ENCODE data around the gene BLVRB.

BLVRB gene

GRCh38 chr19:40444000-40444824 lies 21.3 kb downstream of the BLVRB start, which contains the start of gene SERTAD3:
SERTAD3 (minus strand) TSS chr19:40444335; CDS start chr19:40442080, 2,255 bp downstream.
- Histone ChIP-seq H3K36me3 (ENCODE audit: control insufficient read depth in 4 of 4, insufficient read depth in 4 of 4, low read length in 3 of 4) (peaks cover 0 to 23% (median 19%) of the 10 kb centered on the region in 4 experiments), H3K9me3 (ENCODE audit: control extremely low read depth in 1 of 5, control insufficient read depth in 4 of 5, insufficient read depth in 2 of 5, low read depth in 1 of 5, low read length in 4 of 5) (no peaks in the 10 kb centered on the region), H3K4me3 (ENCODE audit: control insufficient read depth in 1 of 7, extremely low read depth in 1 of 7, insufficient read depth in 4 of 7, low read depth in 2 of 7, low read length in 6 of 7) (peak within 1 kb of the TSS; percentile 87 to 100 (median 98)), H3K4me1 (ENCODE audit: control extremely low read depth in 1 of 4, control insufficient read depth in 4 of 4, insufficient read depth in 4 of 4, low read length in 3 of 4) (peaks cover 9 to 17% (median 13%) of the 10 kb centered on the region in 4 experiments), H3K27ac (ENCODE audit: insufficient read depth in 1 of 2, low read depth in 1 of 2, low read length in 2 of 2, poor library complexity in 1 of 2, severe bottlenecking in 2 of 2) (peak within 1 kb of the TSS; percentile 89 to 95), H3K27me3 (replicated peaks in 2 of 5; ENCODE audit: control insufficient read depth in 4 of 5, insufficient read depth in 5 of 5, low read length in 4 of 5) (no peaks in the 10 kb centered on the region)
- peak; percentile 96 to 98 (median 98) for DNase-seq
- ChIA-PET POLR2A (interaction anchor here (0.6 to 1.1 kb wide), 2 partner anchors 20 to 23 kb away, joined by 3 to 6 read pairs; no protein-coding TSS in a partner anchor), CTCF (interaction anchor here (0.6 to 1.3 kb wide), 4 partner anchors 22 to 944 kb away, joined by 3 to 5 read pairs (median 4); no protein-coding TSS in a partner anchor)
- WGBS (ENCODE audit: insufficient coverage) = 0% methylated on average over 44 of the region's 72 CpGs

- Histone ChIP-seq H3K27ac (ENCODE audit: insufficient read depth in 1 of 2, low read depth in 1 of 2, low read length in 2 of 2, poor library complexity in 1 of 2, severe bottlenecking in 2 of 2) (peak overlapping the region; percentile 89 to 95), H3K9me3 (ENCODE audit: control extremely low read depth in 1 of 5, control insufficient read depth in 4 of 5, insufficient read depth in 2 of 5, low read depth in 1 of 5, low read length in 4 of 5) (no peaks in the 10 kb centered on the region), H3K36me3 (ENCODE audit: control insufficient read depth in 4 of 4, insufficient read depth in 4 of 4, low read length in 3 of 4) (peaks cover 0 to 23% (median 19%) of the 10 kb centered on the region in 4 experiments), H3K4me3 (ENCODE audit: control insufficient read depth in 1 of 7, extremely low read depth in 1 of 7, insufficient read depth in 4 of 7, low read depth in 2 of 7, low read length in 6 of 7) (peak overlapping the region; percentile 87 to 100 (median 98)), H3K4me1 (ENCODE audit: control extremely low read depth in 1 of 4, control insufficient read depth in 4 of 4, insufficient read depth in 4 of 4, low read length in 3 of 4) (peaks cover 9 to 17% (median 13%) of the 10 kb centered on the region in 4 experiments), H3K27me3 (replicated peaks in 2 of 5; ENCODE audit: control insufficient read depth in 4 of 5, insufficient read depth in 5 of 5, low read length in 4 of 5) (no peaks in the 10 kb centered on the region)
- WGBS (ENCODE audit: insufficient coverage) = 0% methylated on average over 41 of the region's 52 CpGs
- ChIA-PET POLR2A (interaction anchor here (0.6 to 1.1 kb wide), 6 partner anchors 18 to 907 kb away, joined by 3 to 11 read pairs (median 3); partner anchors contain the start of genes BLVRB and SERTAD1), CTCF (interaction anchor here (0.8 to 2.1 kb wide), 5 partner anchors 20 to 138 kb away, joined by 3 to 8 read pairs (median 4); partner anchors contain the start of gene BLVRB)
- DNase-seq = peak; percentile 99 to 100 (median 100)
Measured at GRCh38 chr19:40443131-40443999, 22.2 kb downstream of the BLVRB start.

- peaks cover 9 to 17% (median 13%) of the 10 kb centered on the region in 4 experiments for H3K4me1 ChIP-seq (ENCODE audit: control extremely low read depth in 1 of 4, control insufficient read depth in 4 of 4, insufficient read depth in 4 of 4, low read length in 3 of 4)
- ChIA-PET POLR2A (interaction anchor here (0.7 to 2.8 kb wide), 6 partner anchors 17 to 81 kb away, joined by 3 to 13 read pairs (median 4); partner anchors contain the start of genes BLVRB and SERTAD1), CTCF (interaction anchor here (0.9 to 2.1 kb wide), 2 partner anchors 22 to 23 kb away, joined by 4 to 8 read pairs; partner anchors contain the start of gene BLVRB)
- H3K27ac ChIP-seq (ENCODE audit: insufficient read depth in 1 of 2, low read depth in 1 of 2, low read length in 2 of 2, poor library complexity in 1 of 2, severe bottlenecking in 2 of 2) = peak overlapping the region; percentile 40 to 75
- peaks cover 0 to 18% (median 14%) of the 10 kb centered on the region in 4 experiments for H3K36me3 ChIP-seq (ENCODE audit: control insufficient read depth in 4 of 4, insufficient read depth in 4 of 4, low read length in 3 of 4)
- H3K9me3 ChIP-seq (ENCODE audit: control extremely low read depth in 1 of 5, control insufficient read depth in 4 of 5, insufficient read depth in 2 of 5, low read depth in 1 of 5, low read length in 4 of 5) = no peaks in the 10 kb centered on the region
- WGBS (ENCODE audit: insufficient coverage) = 27% methylated on average over 19 of the region's 22 CpGs
- peak in 1 of 3 donors; percentile 29 for DNase-seq
- H3K4me3 ChIP-seq (ENCODE audit: control insufficient read depth in 1 of 7, extremely low read depth in 1 of 7, insufficient read depth in 4 of 7, low read depth in 2 of 7, low read length in 6 of 7) = peak overlapping the region in 6 of 7 experiments; percentile 41 to 100 (median 96)
- no peaks in the 10 kb centered on the region for H3K27me3 ChIP-seq (replicated peaks in 2 of 5; ENCODE audit: control insufficient read depth in 4 of 5, insufficient read depth in 5 of 5, low read length in 4 of 5)
Measured at GRCh38 chr19:40442328-40443130, 23.0 kb downstream of the BLVRB start.

GRCh38 chr19:40441719-40442253 lies 23.8 kb downstream of the BLVRB start:
- Histone ChIP-seq H3K4me1 (ENCODE audit: control extremely low read depth in 1 of 4, control insufficient read depth in 4 of 4, insufficient read depth in 4 of 4, low read length in 3 of 4) (peaks cover 9 to 17% (median 13%) of the 10 kb centered on the region in 4 experiments), H3K9me3 (ENCODE audit: control extremely low read depth in 1 of 5, control insufficient read depth in 4 of 5, insufficient read depth in 2 of 5, low read depth in 1 of 5, low read length in 4 of 5) (no peaks in the 10 kb centered on the region), H3K4me3 (ENCODE audit: control insufficient read depth in 1 of 7, extremely low read depth in 1 of 7, insufficient read depth in 4 of 7, low read depth in 2 of 7, low read length in 6 of 7) (no peak overlapping the region), H3K27ac (ENCODE audit: insufficient read depth in 1 of 2, low read depth in 1 of 2, low read length in 2 of 2, poor library complexity in 1 of 2, severe bottlenecking in 2 of 2) (peak overlapping the region in 1 of 2 experiments; percentile 18), H3K27me3 (replicated peaks in 2 of 5; ENCODE audit: control insufficient read depth in 4 of 5, insufficient read depth in 5 of 5, low read length in 4 of 5) (no peaks in the 10 kb centered on the region), H3K36me3 (ENCODE audit: control insufficient read depth in 4 of 4, insufficient read depth in 4 of 4, low read length in 3 of 4) (peaks cover 0 to 18% (median 14%) of the 10 kb centered on the region in 4 experiments)
- no peak for DNase-seq
- CTCF ChIA-PET = interaction anchor here (2.1 kb wide), 1 partner anchor 21 kb away, joined by 8 read pairs; no protein-coding TSS in a partner anchor
- POLR2A ChIA-PET = interaction anchor here (2.8 kb wide), 1 partner anchor 16 kb away, joined by 13 read pairs; the partner anchor contains the start of gene SERTAD1
- WGBS (ENCODE audit: insufficient coverage) = 88% methylated on average over 9 of the region's 11 CpGs

- Histone ChIP-seq H3K4me1 (ENCODE audit: control extremely low read depth in 1 of 4, control insufficient read depth in 4 of 4, insufficient read depth in 4 of 4, low read length in 3 of 4) (peaks cover 6 to 24% (median 13%) of the 10 kb centered on the region in 4 experiments), H3K36me3 (ENCODE audit: control insufficient read depth in 4 of 4, insufficient read depth in 4 of 4, low read length in 3 of 4) (peaks cover 0 to 18% (median 14%) of the 10 kb centered on the region in 4 experiments), H3K4me3 (ENCODE audit: control insufficient read depth in 1 of 7, extremely low read depth in 1 of 7, insufficient read depth in 4 of 7, low read depth in 2 of 7, low read length in 6 of 7) (no peak overlapping the region), H3K27ac (ENCODE audit: insufficient read depth in 1 of 2, low read depth in 1 of 2, low read length in 2 of 2, poor library complexity in 1 of 2, severe bottlenecking in 2 of 2) (no peak overlapping the region), H3K27me3 (replicated peaks in 2 of 5; ENCODE audit: control insufficient read depth in 4 of 5, insufficient read depth in 5 of 5, low read length in 4 of 5) (no peaks in the 10 kb centered on the region), H3K9me3 (ENCODE audit: control extremely low read depth in 1 of 5, control insufficient read depth in 4 of 5, insufficient read depth in 2 of 5, low read depth in 1 of 5, low read length in 4 of 5) (no peaks in the 10 kb centered on the region)
- WGBS (ENCODE audit: insufficient coverage) = 100% methylated on average over 1 of the region's 3 CpGs
- ChIA-PET CTCF (interaction anchor here (1.0 to 2.0 kb wide), 2 partner anchors 15 to 17 kb away, joined by 4 to 6 read pairs; no protein-coding TSS in a partner anchor), POLR2A (no interaction called here)
- DNase-seq = no peak
Measured at GRCh38 chr19:40438284-40438683, 27.3 kb downstream of the BLVRB start.

All from common myeloid progenitor, CD34-positive (primary cell).